ENCODE results near the gene AQP2.

The AQP2 gene

DNA sequence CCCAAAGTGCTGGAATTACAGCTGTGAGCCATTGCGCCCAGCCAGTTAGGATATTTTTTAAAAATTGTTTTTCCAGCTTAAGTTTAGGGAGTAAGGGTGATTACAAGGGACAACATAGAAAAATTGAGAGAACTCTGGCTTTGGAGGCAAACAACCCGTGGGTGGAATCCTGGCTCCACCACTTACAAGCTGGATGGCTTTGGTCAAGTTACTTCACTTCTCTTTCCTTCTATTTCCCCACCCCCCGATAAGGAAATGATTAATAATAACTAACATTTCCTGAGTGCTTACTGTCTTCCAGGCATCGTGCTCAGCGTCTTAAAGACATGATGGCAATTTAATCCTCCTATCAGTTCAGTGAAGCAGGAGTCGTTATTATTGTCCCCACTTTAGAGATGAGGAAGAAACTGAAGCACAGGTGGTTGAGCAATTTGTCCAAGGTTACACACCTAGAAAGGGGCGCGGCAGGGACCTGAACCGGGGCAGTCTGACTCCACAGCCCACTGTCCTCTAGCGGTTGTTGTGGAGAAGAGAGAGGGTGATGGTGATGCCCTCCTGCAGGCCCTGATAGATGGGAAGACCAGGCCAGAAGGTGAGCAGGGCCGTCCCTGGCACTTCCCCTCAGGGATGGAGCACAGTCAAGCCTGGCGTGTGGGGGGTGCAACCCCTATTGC lies 30.2 kb upstream of the AQP2 start:
- no peak for DNase-seq (ENCODE audit: low read depth in 2 of 2)

DNA sequence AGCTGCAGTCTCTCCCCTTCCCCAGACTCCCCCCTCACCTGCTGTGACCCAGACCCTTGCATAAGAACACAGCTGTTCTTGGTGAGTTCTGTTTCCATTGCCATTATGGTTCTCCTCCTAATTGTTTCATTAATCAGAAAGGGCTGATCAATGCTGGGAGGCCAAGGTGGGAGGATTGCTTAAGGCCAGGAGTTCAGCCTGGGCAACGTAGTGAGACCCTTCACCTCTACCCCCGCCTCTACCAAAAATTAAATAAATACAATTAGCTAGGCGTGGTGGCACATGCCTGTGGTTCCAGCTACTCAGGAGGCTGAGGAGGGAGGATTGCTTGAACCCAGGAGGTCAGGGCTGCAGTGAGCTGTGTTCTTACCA lies 29.6 kb upstream of the AQP2 start:
- DNase-seq (ENCODE audit: low read depth in 2 of 2) = no peak

DNA sequence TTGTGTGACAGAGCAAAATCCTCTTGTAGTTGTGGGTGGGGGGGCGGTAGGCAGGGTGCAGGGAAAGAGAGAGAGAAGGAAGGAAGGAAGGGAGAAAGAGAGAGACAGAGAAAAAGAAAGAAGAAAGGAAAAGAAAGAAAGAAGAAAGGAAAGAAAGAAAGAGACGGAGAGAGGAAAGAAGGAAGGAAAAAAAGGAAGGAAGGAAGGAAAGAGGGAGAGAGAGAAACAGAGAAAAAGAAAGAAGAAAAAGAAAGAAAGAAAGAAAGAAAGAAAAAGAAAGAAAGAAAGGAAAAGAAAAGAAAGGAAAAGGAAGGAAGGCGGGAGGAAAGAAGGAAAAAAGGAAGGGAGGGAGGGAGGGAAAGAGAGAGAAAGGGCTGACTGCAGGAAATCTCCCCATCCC lies 29.2 kb upstream of the AQP2 start:
- no peak for DNase-seq (ENCODE audit: low read depth in 2 of 2)

DNA sequence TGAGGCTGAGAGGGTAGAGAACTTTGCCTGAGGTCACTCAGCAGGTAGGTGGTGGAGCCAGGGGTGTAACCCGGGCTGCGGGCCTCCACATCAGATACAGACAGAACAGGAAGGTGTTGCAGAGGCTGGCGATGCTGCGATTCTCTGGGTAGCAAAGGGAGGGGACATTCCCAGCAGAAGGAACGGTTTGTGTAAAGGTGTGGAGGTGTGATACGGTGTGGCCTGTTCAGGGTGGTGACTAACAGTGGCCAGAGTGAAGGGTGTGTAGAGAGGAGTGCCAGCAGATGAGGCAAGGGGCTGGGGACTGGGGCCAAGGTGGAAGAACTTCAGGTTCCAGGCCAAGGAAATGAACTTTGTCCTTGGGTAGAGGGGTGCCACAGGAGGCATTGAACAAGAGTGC lies 28.6 kb upstream of the AQP2 start:
- no peak for DNase-seq (ENCODE audit: low read depth in 2 of 2)

DNA sequence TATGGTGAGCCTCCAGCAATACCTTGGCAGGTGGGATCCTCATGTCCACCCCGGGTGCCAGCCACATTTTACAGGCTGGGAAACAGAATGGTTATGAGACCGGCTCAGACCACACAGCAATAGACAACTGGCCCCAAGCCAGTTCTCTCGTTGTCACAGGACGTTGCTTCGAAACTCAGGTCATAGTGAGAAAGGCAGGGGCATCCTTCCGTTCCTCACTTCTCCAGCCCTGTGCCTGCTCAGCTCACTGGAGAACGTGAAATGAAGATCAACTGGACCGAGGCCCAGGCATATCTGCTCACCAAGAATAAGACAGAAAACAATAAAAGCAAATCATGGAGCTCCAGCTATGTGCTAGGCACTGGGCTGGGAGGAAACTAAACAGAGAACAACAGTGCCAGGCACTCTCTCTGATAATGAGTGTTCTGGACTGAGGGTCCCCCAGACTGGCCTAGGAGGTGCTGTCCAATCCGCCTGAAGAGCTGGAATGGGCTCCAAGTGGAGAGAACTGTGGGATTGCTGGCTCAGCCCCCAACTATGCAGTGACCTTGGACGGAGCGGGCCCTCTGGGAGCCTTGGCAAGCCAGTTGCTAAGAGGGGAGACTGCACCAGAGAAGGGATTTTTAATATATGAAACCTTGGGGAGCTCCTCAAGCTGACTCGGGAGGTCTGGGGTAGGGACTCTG lies 28.0 kb upstream of the AQP2 start:
- DNase-seq (ENCODE audit: low read depth in 2 of 2) = no peak

DNA sequence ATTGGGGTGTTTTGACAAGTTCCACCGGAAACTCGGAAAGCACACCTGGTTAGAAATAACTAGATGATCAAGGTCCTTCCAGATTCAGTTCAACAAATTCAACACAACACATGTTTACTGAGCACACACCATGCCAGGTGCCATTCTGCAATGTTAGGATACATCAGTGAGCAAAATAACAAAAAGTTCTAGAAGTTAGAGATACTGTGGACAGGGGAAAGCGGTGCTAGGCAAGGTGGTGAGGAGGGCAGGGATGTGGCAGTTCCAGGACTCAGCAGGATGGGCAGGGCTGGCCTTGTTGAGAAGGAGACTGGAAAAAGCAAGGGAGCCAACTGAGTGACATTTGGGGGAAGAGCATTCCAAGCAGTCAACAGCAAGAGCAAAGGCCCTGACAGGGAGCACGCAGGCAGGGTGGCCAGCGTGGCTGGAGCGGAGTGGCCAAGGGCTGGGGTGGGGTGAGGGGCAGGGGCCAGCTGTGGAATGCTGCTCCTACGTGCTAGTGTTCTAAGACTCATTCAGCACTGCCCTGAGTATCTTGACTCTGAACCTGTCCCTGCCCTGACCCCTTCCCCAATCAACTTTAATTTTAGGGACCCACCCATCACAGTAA lies 27.4 kb upstream of the AQP2 start:
- no peak for DNase-seq (ENCODE audit: low read depth in 2 of 2)

DNA sequence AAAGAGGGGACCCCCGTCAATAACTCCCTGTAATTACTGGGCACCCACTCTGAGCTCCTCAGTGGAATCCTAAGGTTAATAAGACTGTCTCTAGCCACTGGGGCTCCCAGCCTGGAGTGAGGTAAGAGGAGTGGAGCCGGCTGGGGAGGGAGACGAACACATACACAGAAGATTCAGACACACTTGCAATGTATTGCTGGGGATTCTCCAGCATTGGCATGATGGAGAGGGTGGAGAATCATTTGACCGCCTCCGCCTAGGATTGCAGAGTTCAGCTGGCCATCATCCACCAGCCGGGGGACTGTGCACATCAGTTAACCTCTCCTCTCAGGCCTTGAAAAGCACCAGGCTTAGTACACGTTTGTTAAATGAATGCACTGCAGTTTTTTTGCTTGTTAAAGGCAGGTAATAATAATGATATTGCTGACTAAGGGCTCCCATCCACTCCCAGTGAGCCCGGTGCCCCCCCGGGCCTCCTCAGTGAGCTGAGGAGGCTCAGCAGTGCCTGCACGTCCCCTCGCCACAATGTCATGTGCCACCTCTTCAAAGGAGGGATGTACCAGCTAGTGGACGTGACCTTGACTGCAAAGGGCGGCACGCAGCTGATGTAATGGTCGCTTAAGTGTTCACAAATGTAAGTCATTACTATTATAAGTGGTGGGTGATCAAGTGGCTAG lies 26.5 kb upstream of the AQP2 start:
- no peak for DNase-seq (ENCODE audit: low read depth in 2 of 2)

DNA sequence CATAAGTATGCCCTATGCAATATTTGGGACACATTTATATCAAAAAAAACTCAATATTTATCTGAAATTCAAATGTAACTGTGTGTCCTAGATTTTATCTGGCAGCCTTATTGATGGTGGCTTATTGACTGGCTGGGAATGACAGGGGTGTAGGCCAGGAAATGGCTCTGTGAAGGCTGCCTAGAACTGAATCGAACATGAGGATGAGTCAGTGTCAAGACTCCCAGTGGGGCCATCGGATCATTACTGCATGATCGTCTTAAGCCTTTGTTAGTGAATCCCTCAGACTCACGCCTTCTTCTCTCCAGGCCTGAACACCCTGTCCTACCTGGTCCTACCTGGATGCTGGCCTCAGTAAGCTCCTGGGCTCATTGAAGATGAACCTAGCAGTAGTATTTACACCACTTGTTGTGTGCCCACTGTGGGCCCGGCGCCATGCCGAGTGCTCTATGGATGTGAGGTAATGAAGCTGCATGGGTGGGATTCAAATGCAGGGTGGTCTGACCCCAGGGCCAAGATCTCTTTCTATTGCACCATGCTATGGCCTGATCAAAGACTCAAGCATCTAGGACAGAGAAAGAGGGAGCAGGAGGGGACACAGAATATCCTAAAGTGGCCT lies 25.8 kb upstream of the AQP2 start:
- no peak for DNase-seq (ENCODE audit: low read depth in 2 of 2)

DNA sequence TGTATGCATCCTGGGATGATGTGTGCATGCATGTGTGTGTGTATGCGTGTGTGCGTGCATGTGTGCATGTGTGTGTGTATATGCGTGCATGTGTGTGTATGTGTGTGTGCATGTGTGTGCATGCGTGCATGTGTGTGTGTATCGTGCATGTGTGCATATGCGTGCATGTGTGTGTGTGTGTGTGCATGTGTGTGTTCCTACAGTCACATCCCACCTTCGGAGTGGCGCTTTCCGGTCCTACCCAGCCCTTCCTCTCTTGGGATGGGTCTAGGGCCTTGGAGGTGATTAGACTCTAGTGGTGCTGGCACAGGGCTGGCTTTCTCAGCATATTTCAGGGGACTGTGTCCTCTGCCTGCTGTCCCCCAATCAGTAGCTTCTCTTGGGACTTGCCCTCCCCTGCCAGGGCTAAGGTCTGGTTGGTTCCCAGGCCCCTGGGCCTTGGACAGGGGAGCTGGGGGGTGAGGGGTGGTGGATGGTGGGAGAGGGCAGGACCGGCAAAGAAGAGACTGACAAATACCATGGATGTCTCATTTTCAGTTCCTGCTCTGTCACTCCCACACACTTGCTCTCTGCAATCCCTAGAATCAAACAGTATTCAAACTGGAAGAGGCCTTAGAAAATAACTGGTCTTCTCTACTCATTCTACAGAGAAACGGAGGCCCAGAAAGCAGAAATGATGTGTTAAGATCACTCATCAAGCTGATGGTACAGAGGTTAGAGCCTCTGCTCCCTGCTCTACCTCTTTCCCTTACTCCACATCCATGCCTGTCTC lies 24.9 kb upstream of the AQP2 start:
- DNase-seq (ENCODE audit: low read depth in 2 of 2) = no peak

DNA sequence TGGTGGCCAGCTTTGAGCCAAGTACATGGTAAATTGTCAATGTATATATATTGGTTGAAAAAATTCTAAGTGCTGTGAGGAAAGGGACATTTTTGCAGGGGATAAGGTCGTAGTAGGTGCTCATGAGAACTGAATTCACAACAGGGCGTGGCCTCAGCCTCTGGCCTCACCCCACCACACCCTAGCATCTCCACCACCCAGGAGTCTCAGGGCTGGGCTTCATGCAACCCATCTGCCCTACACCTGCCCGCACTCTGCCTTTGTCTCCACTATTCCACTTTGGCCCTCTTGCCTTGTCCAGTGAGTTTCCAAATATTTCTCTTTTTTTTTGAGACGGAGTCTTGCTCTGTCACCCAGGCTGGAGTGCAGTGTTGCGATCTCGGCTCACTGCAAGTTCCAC lies 22.1 kb upstream of the AQP2 start:
- DNase-seq (ENCODE audit: low read depth in 2 of 2) = no peak

DNA sequence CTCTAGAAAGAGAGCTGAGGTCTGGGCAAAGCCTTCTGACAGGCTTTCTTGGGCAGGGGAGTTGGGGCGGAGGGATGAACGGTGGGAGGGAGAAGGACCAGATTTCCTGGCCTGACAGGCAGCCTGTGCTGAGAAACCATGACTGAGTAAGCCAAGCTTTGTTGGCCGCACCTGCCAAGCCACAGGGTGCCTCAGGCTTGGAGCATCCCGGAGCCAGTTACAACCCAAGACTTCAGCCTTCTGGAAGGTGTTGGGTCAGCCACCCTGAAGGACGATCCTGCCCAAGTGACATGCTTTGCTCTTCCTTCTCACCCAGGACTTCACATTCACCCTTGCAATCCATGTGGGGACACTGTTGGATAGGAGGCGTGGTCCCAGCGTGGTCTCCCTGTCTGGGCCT lies 21.0 kb upstream of the AQP2 start:
- no peak for DNase-seq (ENCODE audit: low read depth in 2 of 2)

DNA sequence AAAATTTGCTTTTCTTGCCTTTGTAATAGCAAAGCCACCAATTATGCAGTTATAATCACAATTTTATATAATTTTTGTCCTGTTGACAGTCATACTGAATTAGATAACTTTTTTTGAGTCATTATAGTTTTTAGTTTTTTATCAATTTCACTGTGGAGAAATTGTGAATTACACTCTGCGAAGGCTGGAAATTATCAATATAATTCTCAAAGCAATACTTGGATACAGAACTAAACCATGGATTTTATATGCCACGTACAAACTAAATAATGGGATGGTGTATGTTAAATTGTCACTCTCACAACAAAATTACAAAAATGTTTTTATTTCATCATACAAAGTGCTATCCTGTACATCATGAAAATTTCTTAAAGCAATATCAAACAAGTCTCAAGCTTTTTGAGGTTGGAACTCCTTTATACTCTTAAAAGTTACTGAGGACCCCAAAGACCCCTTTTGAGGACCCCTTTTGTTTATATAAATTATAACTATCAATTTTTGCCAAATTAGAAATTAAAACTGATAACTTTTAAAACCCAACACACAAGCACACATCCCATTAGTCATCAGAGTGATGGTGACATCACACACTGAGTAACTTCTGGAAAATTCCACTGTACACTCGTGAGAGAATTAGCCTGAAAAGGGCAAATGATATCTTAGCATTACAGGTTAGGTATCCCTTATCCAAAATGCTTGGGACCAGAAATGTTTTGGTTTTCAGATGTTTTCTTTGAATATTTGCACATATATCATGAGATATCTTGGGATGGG lies 19.8 kb upstream of the AQP2 start:
- no peak for DNase-seq (ENCODE audit: low read depth in 2 of 2)

DNA sequence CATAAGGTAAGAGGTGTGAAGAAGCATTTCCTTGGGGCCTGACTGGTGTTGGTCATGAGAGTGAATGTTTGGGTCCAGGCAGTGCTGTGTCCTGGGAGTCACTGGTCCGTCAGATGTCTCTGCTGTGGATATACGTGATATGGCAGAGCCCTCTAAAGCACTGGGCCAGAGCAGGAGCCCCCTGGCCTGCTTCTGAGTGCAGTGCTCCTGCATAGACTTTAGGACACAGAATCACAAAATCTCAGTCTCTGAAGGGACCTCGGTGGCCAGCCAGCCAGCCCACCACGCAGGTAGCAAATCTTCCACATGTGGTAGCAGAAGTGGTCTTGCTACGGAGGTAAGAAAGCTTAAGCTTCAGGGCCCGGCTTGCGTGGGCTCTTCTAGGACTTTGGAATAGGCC lies 18.5 kb upstream of the AQP2 start:
- DNase-seq (ENCODE audit: low read depth in 2 of 2) = no peak

DNA sequence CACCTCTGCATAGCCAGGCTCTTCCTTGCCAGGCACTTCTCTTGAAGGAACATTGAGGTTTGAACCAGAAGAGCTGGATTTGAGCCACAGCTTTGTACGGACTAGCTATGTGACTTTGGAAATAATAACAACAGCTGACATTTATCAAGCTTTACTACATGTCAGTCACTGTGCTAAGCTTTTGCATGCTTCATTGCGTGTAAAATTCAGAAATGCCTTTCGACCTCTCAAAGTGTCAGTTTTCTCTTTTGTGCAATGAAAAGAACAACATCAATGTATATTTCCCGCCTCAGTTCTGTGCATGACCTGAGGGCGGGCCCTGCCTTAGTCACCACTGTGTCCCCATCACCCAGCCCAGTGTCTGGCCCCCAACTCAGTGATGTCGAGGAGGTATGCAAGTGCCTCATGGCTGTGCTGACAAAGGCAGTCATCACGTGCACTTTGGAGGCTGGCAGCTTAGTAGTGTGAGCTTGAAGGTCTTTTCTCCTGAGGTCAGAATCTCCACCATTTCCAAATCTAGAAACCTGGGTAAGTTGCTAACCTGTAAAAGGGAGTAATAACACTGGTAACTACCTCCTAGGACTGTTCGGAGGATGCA lies 17.9 kb upstream of the AQP2 start:
- no peak for DNase-seq (ENCODE audit: low read depth in 2 of 2)

DNA sequence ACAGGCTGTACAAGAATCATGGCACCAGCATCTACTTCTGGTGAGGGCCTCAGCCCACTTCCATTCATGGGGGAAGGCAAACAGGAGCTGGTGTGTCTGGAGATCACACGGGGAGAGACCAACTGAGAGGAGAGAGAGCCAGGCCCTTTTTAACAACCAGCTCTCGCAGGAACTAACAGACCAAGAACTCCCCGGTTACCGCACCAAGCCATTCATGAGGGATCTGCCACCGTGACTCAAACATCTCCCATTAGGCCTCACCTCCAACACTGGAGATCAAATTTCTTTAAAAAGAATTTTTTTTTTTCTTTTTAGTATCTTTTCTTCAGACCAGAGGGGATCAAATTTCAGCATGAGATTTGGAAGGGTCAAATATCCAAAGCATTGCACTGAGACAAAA lies 16.7 kb upstream of the AQP2 start:
- no peak for DNase-seq (ENCODE audit: low read depth in 2 of 2)

DNA sequence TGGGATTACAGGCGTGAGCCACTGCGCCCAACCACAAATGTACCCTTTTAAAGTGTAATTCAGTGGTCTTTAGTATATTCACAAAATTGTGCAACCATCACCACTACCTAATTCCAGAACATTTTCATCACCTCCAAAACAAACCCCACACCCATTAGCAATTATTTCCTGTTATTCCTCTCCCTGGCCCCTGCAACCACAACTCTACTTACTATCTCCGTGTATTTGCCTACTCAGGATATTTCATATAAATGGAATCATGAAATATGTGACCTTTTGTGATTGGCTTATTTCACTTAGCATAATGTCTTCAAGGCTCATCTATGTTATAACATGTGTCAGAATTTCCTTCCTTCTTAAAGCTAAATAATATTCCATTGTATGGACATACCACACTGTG lies 16.0 kb upstream of the AQP2 start:
- no peak for DNase-seq (ENCODE audit: low read depth in 2 of 2)

DNA sequence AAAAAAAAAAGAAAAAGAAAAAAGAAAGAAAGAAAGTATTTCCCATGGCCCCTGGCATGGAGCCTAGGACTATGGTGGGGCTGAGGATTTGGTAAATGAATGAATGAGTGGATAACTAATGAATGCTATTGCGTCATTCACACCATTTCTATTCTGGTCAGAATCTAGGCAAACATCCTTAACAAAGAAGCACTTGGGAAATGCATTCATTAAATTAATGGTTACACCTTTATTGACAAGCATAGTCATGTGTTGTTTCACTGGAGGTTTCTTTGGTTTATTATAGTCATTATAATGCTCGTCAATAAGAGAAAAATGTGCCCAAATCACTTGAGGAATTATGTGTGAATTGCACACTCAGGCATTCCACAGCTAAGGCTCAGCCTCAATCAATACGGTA lies 13.6 kb upstream of the AQP2 start:
- DNase-seq (ENCODE audit: low read depth in 2 of 2) = no peak

DNA sequence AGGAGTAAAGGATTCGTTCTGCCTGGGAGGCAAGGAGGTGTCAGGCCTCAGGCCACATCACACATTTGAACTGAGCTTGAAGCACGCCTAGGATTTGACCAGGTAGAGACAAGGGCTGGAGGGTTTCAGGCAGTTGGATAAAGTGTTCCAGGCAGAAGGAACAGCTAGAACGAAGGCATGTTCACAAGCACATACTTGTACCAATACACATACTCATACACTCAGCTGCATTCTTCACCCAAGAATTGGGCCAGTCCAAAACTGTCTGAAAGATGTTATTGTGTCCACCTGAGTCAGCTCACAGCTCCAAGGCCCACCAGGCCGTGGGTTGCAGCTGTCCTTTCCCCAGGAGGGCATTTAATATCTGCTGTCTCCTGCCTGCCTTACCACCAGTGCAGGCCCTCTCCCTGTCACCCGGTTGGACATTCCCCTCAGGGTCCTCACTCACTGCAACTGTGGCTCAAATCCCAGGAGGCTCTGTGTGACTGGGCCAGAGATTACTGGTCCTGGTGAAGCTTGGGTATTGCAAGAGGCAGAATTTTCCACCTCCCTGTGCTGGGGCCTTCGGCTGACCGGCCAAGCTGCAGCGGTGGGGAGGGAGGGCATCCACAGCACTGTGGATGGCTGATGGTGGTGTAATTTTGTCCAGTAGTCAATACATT lies 12.8 kb upstream of the AQP2 start:
- no peak for DNase-seq (ENCODE audit: low read depth in 2 of 2)

DNA sequence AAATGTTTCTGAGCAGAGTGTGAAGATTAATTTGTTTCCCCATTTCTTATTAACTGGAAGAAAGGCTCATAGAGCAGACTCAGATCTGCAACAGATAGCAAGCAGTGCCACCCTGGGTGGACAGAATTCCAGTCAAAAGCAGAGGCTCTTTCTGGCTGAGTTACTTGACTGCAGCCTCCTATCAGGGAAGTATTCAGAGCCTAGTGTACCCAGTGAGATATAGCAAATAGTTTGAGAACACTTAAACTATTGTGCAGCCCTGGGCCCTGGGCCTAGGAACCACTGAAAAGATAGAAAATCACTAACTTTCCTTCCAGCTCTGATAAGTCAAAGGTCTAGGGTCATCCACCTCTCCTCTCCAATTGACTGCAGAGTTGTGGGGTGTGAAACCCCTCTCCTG lies 11.2 kb upstream of the AQP2 start:
- DNase-seq (ENCODE audit: low read depth in 2 of 2) = no peak

DNA sequence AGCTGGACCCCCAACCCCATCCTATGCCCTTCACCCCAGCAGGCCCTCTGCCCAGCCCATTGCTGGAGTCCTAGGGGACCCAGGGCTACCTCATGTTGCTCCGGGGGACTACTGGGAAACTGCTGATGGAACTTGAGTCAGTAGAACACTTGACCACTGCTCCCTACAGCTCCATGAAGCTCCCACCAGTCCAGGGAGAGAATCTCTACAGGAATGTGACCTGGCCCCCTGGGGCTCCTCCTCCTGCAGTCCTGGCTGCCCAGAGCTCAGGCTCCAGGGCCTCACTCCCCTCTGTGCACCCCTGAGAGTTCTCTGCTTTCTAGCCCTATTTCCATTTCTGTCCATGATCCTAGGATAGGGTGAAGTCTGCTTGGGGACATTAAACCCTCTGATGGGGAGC lies 10.8 kb upstream of the AQP2 start:
- no peak for DNase-seq (ENCODE audit: low read depth in 2 of 2)

Data from stimulated activated CD8-positive, alpha-beta memory T cell treated with anti-CD3 and anti-CD28 coated beads, Interleukin-15, amount 100 ng/mL, for 48 hours (primary cell).